NT2/D1 (cell line): ENCODE results near the gene HOMER1.

Source experiments
- SUZ12 ChIP-seq: IDR thresholded peaks from 2 replicates; pipeline ENCODE4 v1.6.1; 2011; ENCODE audit not compliant: insufficient read length, insufficient read depth; ENCODE audit errors: extremely low read depth
- YY1 ChIP-seq: IDR thresholded peaks from 2 replicates; pipeline ENCODE4 v1.6.1; 2011; ENCODE audit not compliant: insufficient read length, insufficient read depth
- ZNF274 ChIP-seq: IDR thresholded peaks from 2 replicates; pipeline ENCODE4 v1.6.1; 2011; ENCODE audit warnings: mild to moderate bottlenecking, low read depth, low read length

- TF ChIP-seq SUZ12: no peak
- TF ChIP-seq ZNF274: no peak
- no peak for TF ChIP-seq YY1
These were observed 3.3 kb downstream of the HOMER1 start for GRCh38 chr5:79510638-79511037.
